ENCODE data around the gene LMF2. TPM values are rescaled to one million over a fixed set of nuclear protein-coding genes. Genes with fewer than 3 reads are reported as not detected.

The LMF2 gene
- total and polyA plus RNA-seq, 2 of the 4 experiments (the other 2 are of a cell fraction), result 16.8 to 82.6 TPM

DNA sequence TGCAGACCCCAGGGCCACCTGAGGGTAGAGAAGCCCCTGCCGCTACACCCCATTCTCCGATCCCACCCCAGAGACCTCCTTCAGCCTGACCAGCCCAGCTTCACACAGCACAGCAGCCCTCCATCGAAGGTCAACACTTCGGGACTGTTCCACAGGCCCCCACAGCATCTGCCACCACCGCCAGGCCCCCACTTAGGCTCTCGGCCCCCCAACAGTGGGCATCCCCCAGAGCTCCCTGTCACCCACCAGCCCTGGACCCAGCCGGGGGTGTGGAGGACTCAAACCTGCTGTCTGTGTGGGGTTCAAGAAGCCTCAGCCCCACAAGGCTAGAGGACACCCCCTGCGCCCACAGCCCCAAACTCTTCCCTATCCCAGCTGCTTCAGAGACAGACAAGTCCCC is 38.9 kb downstream of the LMF2 start:
- Histone ChIP-seq H4K8ac (ENCODE audit: low read depth in 2 of 2, low read length in 2 of 2) (no peak overlapping the region), H2BK120ac (ENCODE audit: low read depth, low read length) (no peak overlapping the region), H3K14ac (replicated peaks; ENCODE audit: low read depth, low read length) (no peak overlapping the region), H3K4me3 (ENCODE audit: insufficient read depth, low read depth, low read length) (no peak overlapping the region), H2AK5ac (ENCODE audit: low read depth, low read length) (no peak overlapping the region), H3K9ac (ENCODE audit: low read depth, low read length) (no peak overlapping the region), H3K4me1 (ENCODE audit: control insufficient read depth, insufficient read depth, low read length) (peaks cover 21% of the 10 kb centered on the region), H3K4ac (ENCODE audit: low read depth, low read length) (no peak overlapping the region), H3K4me2 (ENCODE audit: low read depth, low read length) (no peak overlapping the region), H4K20me1 (ENCODE audit: insufficient read depth, low read length) (peaks cover 60% of the 10 kb centered on the region), H3K36me3 (ENCODE audit: control insufficient read depth, insufficient read depth, low read length) (peaks cover 44% of the 10 kb centered on the region), H2BK15ac (ENCODE audit: low read depth, low read length) (no peak overlapping the region), H3K27ac (ENCODE audit: insufficient read depth, low read length) (no peak overlapping the region), H3K23ac (ENCODE audit: low read depth, low read length) (no peak overlapping the region), H2BK20ac (ENCODE audit: low read depth, low read length) (no peak overlapping the region), H3K9me1 (ENCODE audit: insufficient read depth, low read length) (peaks cover 20% of the 10 kb centered on the region), H2AFZ (replicated peaks; ENCODE audit: low read length, poor library complexity) (no peak overlapping the region), H3K9me3 (ENCODE audit: control insufficient read depth, insufficient read depth, low read length) (no peaks in the 10 kb centered on the region), H2AK9ac (replicated peaks; ENCODE audit: low read depth, low read length, poor library complexity) (no peak overlapping the region), H3K27me3 (ENCODE audit: control insufficient read depth, insufficient read depth, low read length) (no peaks in the 10 kb centered on the region), H3K56ac (ENCODE audit: extremely low read depth, insufficient read depth, low read length) (no peak overlapping the region), H4K5ac (ENCODE audit: low read depth, low read length) (no peak overlapping the region), H2BK5ac (ENCODE audit: low read depth, low read length, poor library complexity, severe bottlenecking) (no peak overlapping the region), H4K91ac (ENCODE audit: insufficient read depth, low read depth, low read length) (no peak overlapping the region), H3K79me1 (ENCODE audit: low read depth in 1 of 2, low read length in 2 of 2) (peaks cover 24 to 70% of the 10 kb centered on the region in 2 experiments; a peak in 3 of 4 replicates), H3K18ac (ENCODE audit: low read depth, low read length) (no peak overlapping the region)
- WGBS, 2 experiments (ENCODE audit: extremely low coverage in 2 of 2, insufficient read length in 1 of 2), result 55% methylated on average over 2 of the region's 8 CpGs; no CpG with 5 or more reads in 1 of the 2 experiments
- in situ Hi-C loops (cut with MboI; ENCODE audit: low sequenced_read_pairs), result no loop called here
- ChIA-PET POLR2A (ENCODE audit: unreplicated experiment) (interaction anchor here (0.5 kb wide), 1 partner anchor 11 kb away, joined by 15 read pairs; no protein-coding TSS in a partner anchor), CTCF (no interaction called here)
- dilution Hi-C loops (cut with HindIII; ENCODE audit: low sequenced_read_pairs, unreplicated experiment), result no loop called here
- ATAC-seq (ENCODE audit: low read depth) (no peak), DNase-seq (no peak)
- intact Hi-C loops (cut with micrococcal nuclease), result no loop called here
- TF ChIP-seq POLR2A (IDR thresholded peaks at IDR 0.05; ENCODE audit: low read depth, low read length), result no peak
- TF ChIP-seq FOS (IDR thresholded peaks at IDR 0.05; ENCODE audit: low read depth, low read length), result no peak
- TF ChIP-seq, protein P1, sequence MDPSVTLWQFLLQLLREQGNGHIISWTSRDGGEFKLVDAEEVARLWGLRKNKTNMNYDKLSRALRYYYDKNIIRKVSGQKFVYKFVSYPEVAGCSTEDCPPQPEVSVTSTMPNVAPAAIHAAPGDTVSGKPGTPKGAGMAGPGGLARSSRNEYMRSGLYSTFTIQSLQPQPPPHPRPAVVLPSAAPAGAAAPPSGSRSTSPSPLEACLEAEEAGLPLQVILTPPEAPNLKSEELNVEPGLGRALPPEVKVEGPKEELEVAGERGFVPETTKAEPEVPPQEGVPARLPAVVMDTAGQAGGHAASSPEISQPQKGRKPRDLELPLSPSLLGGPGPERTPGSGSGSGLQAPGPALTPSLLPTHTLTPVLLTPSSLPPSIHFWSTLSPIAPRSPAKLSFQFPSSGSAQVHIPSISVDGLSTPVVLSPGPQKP (IDR thresholded peaks at IDR 0.05; ENCODE audit: borderline replicate concordance, low read depth, low read length), result no peak
- TF ChIP-seq SMC3 (IDR thresholded peaks at IDR 0.05; ENCODE audit: low read depth, low read length), result no peak
- TF ChIP-seq, protein P2, sequence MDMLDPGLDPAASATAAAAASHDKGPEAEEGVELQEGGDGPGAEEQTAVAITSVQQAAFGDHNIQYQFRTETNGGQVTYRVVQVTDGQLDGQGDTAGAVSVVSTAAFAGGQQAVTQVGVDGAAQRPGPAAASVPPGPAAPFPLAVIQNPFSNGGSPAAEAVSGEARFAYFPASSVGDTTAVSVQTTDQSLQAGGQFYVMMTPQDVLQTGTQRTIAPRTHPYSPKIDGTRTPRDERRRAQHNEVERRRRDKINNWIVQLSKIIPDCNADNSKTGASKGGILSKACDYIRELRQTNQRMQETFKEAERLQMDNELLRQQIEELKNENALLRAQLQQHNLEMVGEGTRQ (IDR thresholded peaks at IDR 0.05; ENCODE audit: low read depth, low read length), result no peak
- TF ChIP-seq MAZ (IDR thresholded peaks at IDR 0.05; ENCODE audit: borderline replicate concordance, low read depth, low read length), result no peak
- TF ChIP-seq RFX5 (IDR thresholded peaks at IDR 0.05; ENCODE audit: low read depth, low read length), result no peak
- no peak for TF ChIP-seq CEBPB (IDR thresholded peaks at IDR 0.05; ENCODE audit: low read depth, low read length)
- no peak for TF ChIP-seq BHLHE40 (IDR thresholded peaks at IDR 0.05; ENCODE audit: low read depth, low read length)
- TF ChIP-seq NFE2L2 (IDR thresholded peaks at IDR 0.05; ENCODE audit: low read depth, low read length), result no peak
- TF ChIP-seq RAD21 (IDR thresholded peaks at IDR 0.05; ENCODE audit: low read length), result no peak
- no peak for TF ChIP-seq MAFK (IDR thresholded peaks at IDR 0.05; ENCODE audit: low read depth, low read length)
- TF ChIP-seq MXI1 (IDR thresholded peaks at IDR 0.05; ENCODE audit: borderline replicate concordance, low read depth, low read length), result no peak
- TF ChIP-seq RCOR1 (IDR thresholded peaks at IDR 0.05; ENCODE audit: insufficient replicate concordance, low read length), result no peak
- no TSS peak for BruUV-seq (replicated peaks)

Measured in IMR-90 (cell line).